NCI-H187 treated with DMSO at 0.1 percent for 48 hours (cell line): ENCODE data around the gene SH3PXD2A.

Experiments used
- DNase-seq: peaks from one replicate; lab custom pipeline; 2025; lab: John Stamatoyannopoulos, UW

SH3PXD2A gene

DNA sequence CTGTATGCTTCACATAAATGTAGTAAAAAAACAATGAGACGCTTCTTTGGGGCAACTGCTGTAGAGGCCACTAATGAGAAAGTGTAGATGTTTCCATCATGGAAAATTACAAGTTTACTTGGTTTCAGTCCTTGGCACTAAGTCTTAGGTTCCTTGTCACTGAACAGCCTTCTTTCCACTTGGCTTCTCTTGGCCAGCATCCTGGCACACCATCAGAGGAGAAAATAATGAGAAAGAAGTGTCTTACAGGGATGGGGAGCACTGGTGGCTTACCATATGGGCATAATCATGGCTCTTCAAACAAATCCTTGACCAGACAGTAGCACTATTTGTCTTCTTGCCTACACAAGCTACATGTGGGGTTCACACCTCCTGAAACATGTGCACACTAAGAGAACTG lies 22.5 kb upstream of the SH3PXD2A start:
- no peak for DNase-seq

- DNase-seq: no peak
Observed at GRCh38 chr10:103876155-103876554, 20.8 kb upstream of the SH3PXD2A start.

GRCh38 chr10:103874730-103875129 lies 19.4 kb upstream of the SH3PXD2A start:
- DNase-seq: no peak

DNA sequence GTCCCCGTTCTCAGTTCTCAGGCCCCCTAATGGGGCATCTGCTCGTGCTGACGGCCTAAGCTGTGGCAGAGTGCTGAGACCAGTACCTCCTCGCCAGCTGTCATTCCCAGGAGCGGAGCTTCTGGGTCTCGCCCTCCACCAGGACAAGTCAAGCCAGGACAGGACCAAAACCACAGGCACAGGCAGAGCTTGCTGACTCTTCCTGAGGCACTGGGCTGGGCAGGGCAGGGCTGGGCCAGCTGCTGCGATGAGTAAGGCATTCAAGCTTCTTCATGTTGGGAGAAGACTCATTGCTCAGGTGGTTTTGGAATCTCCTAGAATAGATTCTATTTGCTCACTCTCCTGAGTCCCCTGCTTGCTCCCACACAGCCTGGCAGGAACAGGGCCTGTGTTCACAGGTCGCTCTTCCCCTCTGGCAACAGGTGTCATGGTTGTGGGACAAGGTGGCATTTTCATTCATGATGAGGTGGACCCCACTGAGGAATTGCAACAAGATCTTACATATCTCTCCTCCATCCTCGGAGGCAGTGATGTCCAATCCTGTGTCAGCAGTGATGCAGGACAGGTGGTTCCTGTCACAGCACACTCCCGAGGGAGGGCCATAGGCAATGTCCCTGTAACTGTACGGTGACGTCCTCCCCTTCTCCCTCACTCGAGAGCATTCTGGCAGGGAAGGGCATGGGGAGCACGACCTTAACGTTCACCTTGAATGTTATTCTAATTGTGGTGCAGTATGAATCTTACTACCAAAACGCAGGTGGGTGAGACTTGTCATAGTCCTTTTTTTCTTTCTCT lies 17.0 kb upstream of the SH3PXD2A start:
- no peak for DNase-seq

- DNase-seq: no peak
Observed at GRCh38 chr10:103871006-103871405, 15.6 kb upstream of the SH3PXD2A start.

- DNase-seq: no peak
Observed at GRCh38 chr10:103870516-103870915, 15.1 kb upstream of the SH3PXD2A start.

DNA sequence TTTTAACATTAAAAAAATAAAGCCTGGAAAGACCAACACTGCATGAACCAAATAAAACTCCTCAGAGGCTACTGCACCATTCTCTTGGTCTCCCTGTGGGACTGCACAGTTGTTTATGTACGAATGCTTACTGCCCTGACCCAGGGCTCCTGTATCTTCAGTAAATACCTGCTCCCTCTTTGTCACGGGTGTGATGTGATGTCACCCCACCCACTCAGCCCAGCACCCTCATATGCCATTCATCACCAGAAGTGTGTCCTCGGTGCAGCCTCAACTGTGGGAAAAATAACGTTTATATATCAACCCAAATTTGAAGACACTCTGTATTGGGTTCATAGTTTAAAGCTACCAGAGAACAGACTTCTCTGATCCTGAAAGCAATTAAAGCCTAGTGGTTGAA lies 14.0 kb upstream of the SH3PXD2A start:
- no peak for DNase-seq

DNA sequence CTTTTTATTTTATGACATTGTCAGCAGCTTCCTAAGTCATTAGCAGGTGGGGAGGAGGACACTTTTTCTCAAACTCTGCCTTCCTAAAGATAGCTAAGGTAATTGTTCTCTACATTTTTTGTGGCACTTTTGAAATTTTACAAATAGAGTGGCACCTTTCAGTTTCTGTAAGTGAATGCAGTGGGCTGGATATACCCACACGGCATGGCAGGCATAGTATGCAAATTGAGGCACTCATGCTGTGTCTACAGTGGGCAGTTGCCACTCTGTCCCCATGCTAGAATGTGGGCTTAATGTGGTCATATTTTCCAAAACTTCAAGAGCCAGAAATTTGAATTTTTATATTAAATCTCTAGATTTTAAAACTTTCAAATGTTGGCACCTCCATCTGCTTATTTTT lies 12.8 kb upstream of the SH3PXD2A start:
- DNase-seq: no peak

DNA sequence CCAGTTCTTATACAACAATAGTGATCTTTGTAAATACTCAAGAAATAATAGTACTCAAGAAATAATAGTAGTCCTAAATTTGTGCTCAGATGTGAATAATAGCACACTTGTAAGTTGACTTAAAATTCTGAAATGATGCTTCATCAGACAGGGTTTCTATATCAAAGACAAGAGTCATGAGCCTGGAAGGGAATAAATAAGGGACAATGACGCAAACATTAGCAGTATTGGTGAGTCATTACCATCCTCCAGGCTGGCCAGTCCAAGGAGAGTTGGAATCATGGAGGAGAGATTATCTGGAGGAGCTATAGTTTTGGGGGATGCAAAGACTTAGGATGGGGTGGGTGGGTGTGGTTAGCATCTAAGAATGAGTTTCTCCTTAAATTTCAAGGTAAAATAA lies 6.1 kb upstream of the SH3PXD2A start:
- DNase-seq: no peak

GRCh38 chr10:103859161-103860086 lies 4.0 kb upstream of the SH3PXD2A start:
- no peak for DNase-seq

GRCh38 chr10:103858360-103858759 lies 3.0 kb upstream of the SH3PXD2A start:
- no peak for DNase-seq

- no peak for DNase-seq
Observed at GRCh38 chr10:103856797-103857170, 1.4 kb upstream of the SH3PXD2A start.

GRCh38 chr10:103855852-103856796 lies 748 bp upstream of the SH3PXD2A start:
- no peak for DNase-seq

DNA sequence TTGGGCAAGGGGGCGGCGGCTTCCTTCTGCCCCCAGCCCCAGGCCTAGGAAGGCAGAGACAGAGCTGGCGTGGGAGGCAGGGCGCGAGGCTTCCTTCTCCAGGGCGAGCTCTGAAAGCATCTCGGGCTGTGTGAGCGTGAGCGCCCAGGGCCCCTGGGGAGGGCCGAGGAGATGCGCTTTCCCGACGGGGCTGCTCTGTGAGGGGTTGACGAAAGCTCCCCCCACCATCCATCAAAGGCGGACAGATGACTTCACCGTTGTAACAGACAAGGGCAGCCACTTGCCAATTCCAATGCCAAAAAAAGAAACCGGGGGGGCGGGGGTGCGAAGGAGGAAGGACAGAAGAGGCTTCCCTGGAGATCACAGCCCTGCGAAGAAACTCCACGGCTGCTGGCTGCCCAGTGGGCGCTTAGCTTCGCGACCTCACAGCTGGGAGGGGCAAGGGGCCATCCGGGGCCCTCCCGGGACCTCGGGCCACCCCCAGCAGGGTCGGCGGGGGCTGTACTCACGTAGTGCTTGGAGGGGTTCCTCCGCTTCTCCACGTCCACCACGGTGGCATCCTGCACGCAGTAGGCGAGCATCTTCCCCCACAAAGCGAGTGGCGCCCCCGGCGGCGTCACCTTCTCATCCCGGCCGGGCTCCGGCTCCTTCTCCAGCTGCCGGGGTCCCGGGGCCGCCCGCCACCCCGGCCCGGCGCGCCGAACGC lies 537 bp downstream of the SH3PXD2A start:
- DNase-seq: no peak

GRCh38 chr10:103854265-103854685 lies 1.1 kb downstream of the SH3PXD2A start:
- no peak for DNase-seq

DNA sequence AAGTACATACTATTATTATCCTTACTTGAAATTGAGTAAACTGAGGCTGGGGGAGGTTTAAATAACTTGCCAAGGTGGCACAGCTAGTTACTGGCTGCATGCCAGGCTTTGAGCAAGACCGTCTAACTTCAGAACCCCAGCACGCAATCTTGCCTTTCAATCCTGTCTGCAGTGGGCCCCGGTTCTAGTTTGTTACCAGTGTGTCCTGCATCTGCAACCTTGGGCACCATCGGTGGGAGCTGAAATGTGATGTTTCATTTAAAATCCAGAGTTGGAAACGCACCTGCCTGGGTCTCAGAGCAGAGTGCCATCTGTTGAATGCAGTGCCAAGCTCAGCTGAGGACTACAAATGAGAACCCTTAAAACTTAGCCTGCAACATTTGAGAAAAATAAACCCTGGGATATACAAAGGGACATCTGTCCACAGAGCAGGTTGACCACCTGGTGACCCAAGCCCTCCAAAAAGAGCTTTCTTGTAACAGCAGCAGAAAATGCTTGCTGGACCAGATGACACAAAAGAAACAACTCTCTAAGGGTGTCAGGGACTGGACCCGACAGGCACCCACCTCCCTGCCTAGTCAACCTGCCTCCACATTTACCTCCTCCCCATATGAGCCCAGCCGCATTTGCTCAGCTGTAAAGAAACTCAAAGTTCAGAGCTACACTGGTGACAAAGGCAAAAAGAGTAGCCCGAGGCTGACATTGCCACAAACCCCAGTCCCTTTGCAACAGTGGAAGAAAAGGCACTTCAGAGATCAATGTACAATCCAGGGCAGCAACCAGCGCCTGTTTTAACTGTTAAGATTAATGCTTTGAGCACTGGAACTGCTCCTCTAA lies 1.7 kb downstream of the SH3PXD2A start:
- no peak for DNase-seq

DNA sequence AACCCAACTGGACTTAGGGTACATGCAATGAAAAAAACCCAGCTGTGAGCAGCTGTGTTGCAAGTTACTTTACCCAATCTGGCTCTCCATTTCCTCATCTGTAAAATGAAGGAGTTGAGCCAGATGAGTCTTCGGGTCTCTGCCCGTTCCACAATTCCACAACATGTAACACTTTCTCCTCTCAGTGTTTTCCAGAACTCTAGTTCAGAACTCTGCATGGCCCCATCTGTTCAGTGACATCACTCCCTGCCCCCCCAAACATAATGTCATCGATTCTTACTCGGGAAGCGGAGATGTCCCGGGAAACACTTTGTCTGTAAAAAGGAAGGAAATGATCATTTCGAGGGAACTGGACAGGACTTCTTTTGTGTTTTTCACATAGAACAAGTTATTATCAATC lies 2.5 kb downstream of the SH3PXD2A start:
- no peak for DNase-seq

GRCh38 chr10:103852189-103852711 lies 3.1 kb downstream of the SH3PXD2A start:
- DNase-seq: no peak

- DNase-seq: no peak
Observed at GRCh38 chr10:103851261-103851660, 4.1 kb downstream of the SH3PXD2A start.

GRCh38 chr10:103850572-103850895 lies 4.8 kb downstream of the SH3PXD2A start:
- DNase-seq: no peak
